ENCODE data around the gene PTPRR.

DNA sequence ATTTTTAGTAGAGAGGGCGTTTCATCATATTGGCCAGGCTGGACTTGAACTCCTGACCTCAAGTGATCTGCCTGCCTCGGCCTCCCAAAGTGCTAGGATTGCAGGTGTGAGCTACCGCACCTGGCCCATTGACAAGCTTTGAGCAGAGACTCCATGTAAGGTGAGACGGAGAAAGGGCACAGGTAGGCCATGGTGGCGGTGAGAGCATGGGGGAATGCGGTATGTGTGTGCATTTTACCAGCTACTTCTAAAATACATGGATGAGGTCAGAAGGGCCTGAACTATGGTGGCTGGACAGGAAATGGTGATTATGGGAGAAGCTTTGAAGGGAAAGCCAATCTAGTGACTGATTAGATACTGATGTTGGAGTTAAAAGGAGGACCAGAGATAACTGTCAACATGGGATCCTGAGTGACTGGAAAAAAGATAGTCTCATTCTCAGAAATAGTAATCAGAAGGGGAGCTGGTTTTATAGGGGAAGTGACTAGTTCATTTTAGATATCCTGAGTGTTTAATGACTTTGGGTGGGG is 261.4 kb downstream of the PTPRR start:
- TF ChIP-seq, protein P1, sequence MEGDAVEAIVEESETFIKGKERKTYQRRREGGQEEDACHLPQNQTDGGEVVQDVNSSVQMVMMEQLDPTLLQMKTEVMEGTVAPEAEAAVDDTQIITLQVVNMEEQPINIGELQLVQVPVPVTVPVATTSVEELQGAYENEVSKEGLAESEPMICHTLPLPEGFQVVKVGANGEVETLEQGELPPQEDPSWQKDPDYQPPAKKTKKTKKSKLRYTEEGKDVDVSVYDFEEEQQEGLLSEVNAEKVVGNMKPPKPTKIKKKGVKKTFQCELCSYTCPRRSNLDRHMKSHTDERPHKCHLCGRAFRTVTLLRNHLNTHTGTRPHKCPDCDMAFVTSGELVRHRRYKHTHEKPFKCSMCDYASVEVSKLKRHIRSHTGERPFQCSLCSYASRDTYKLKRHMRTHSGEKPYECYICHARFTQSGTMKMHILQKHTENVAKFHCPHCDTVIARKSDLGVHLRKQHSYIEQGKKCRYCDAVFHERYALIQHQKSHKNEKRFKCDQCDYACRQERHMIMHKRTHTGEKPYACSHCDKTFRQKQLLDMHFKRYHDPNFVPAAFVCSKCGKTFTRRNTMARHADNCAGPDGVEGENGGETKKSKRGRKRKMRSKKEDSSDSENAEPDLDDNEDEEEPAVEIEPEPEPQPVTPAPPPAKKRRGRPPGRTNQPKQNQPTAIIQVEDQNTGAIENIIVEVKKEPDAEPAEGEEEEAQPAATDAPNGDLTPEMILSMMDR (IDR thresholded peaks at IDR 0.05): no peak
- no peak for TF ChIP-seq POLR2A (IDR thresholded peaks at IDR 0.05)

All from adrenal gland (tissue), 5 donors.